HepG2 (cell line): ENCODE measurements around the gene IL1RAPL2. TPM values are rescaled to one million over a fixed set of nuclear protein-coding genes. Genes with fewer than 3 reads are reported as not detected.

ENCODE experiments used
- DPF2 ChIP-seq: sonication (generic); formaldehyde crosslinking; IDR thresholded peaks from 2 replicates; pipeline ENCODE4 v1.4.0; 2020; ENCODE audit warnings: mild to moderate bottlenecking, low read depth, missing genetic modification reagents, borderline replicate concordance
- GATA4 ChIP-seq: sonication (generic); IDR thresholded peaks from 2 replicates; pipeline ENCODE4 v1.6.1; 2016; ENCODE audit warnings: antibody characterized with exemption, low read depth, borderline replicate concordance
- RORA ChIP-seq: sonication (generic); formaldehyde crosslinking; IDR thresholded peaks from 2 replicates; pipeline ENCODE4 v1.5.0; 2020; ENCODE audit warnings: mild to moderate bottlenecking, missing genetic modification reagents, moderate library complexity
- ZFP1 ChIP-seq: IDR thresholded peaks from 2 replicates; pipeline ENCODE4 v1.6.1; 2016
- polyA plus RNA-seq, 8 experiments: library from polyadenylated mRNA; depleted of rRNA in 3 of 8; stranded (reverse) in 7 of 8; unstranded in 1 of 8; fragments of >200 nt; fragmentation: Illumina TruSeq in 4 of 8; extraction: Trizol in 4 of 8; gene quantifications; 2 replicates each; pipeline versions ENCODE4 v1.2.1 to v1.2.3, GENCODE V29; 2011 to 2016; ENCODE audit warnings: low read depth in 4 of 8, missing spikeins in 1 of 8, mixed read lengths in 1 of 8; ENCODE audit not compliant: insufficient read depth in 1 of 8
- total RNA-seq, 5 experiments: library from RNA; depleted of rRNA; stranded (reverse); fragments of >200 nt; fragmentation: Illumina TruSeq; extraction: Trizol; gene quantifications; 2 replicates each; pipeline ENCODE4 v1.2.3, GENCODE V29; 2016; ENCODE audit warnings: low read depth in 1 of 5
- TF ChIP-seq, protein P1 (sequence below): sonication (generic); formaldehyde crosslinking; IDR thresholded peaks from 2 replicates; pipeline ENCODE4 v1.5.0; 2020; ENCODE audit warnings: mild to moderate bottlenecking, missing genetic modification reagents, borderline replicate concordance
- TF ChIP-seq, protein P2 (sequence below): sonication (generic); formaldehyde crosslinking; IDR thresholded peaks from one replicate; pipeline ENCODE4 v1.5.1; 2020; ENCODE audit warnings: mild to moderate bottlenecking, missing genetic modification reagents; ENCODE audit errors: not compliant biosample characterization

The IL1RAPL2 gene
- total and polyA plus RNA-seq, 2 of the 13 experiments (the other 11 are each of a cell fraction or from before 2014, with no cell fraction given) = not detected

- TF ChIP-seq DPF2 (CRISPR knock-in tag) (no peak), RORA (CRISPR knock-in tag) (no peak), ZFP1 (CRISPR knock-in tag) (no peak), GATA4 (no peak)
- TF ChIP-seq, protein P1, sequence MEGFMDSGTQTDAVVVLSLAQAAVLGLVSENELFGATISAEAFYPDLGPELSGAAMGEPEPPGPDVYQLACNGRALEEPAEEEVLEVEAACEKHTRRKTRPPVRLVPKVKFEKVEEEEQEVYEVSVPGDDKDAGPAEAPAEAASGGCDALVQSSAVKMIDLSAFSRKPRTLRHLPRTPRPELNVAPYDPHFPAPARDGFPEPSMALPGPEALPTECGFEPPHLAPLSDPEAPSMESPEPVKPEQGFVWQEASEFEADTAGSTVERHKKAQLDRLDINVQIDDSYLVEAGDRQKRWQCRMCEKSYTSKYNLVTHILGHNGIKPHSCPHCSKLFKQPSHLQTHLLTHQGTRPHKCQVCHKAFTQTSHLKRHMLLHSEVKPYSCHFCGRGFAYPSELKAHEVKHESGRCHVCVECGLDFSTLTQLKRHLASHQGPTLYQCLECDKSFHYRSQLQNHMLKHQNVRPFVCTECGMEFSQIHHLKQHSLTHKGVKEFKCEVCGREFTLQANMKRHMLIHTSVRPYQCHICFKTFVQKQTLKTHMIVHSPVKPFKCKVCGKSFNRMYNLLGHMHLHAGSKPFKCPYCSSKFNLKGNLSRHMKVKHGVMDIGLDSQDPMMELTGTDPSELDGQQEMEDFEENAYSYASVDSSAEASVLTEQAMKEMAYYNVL = no peak
- TF ChIP-seq, protein P2, sequence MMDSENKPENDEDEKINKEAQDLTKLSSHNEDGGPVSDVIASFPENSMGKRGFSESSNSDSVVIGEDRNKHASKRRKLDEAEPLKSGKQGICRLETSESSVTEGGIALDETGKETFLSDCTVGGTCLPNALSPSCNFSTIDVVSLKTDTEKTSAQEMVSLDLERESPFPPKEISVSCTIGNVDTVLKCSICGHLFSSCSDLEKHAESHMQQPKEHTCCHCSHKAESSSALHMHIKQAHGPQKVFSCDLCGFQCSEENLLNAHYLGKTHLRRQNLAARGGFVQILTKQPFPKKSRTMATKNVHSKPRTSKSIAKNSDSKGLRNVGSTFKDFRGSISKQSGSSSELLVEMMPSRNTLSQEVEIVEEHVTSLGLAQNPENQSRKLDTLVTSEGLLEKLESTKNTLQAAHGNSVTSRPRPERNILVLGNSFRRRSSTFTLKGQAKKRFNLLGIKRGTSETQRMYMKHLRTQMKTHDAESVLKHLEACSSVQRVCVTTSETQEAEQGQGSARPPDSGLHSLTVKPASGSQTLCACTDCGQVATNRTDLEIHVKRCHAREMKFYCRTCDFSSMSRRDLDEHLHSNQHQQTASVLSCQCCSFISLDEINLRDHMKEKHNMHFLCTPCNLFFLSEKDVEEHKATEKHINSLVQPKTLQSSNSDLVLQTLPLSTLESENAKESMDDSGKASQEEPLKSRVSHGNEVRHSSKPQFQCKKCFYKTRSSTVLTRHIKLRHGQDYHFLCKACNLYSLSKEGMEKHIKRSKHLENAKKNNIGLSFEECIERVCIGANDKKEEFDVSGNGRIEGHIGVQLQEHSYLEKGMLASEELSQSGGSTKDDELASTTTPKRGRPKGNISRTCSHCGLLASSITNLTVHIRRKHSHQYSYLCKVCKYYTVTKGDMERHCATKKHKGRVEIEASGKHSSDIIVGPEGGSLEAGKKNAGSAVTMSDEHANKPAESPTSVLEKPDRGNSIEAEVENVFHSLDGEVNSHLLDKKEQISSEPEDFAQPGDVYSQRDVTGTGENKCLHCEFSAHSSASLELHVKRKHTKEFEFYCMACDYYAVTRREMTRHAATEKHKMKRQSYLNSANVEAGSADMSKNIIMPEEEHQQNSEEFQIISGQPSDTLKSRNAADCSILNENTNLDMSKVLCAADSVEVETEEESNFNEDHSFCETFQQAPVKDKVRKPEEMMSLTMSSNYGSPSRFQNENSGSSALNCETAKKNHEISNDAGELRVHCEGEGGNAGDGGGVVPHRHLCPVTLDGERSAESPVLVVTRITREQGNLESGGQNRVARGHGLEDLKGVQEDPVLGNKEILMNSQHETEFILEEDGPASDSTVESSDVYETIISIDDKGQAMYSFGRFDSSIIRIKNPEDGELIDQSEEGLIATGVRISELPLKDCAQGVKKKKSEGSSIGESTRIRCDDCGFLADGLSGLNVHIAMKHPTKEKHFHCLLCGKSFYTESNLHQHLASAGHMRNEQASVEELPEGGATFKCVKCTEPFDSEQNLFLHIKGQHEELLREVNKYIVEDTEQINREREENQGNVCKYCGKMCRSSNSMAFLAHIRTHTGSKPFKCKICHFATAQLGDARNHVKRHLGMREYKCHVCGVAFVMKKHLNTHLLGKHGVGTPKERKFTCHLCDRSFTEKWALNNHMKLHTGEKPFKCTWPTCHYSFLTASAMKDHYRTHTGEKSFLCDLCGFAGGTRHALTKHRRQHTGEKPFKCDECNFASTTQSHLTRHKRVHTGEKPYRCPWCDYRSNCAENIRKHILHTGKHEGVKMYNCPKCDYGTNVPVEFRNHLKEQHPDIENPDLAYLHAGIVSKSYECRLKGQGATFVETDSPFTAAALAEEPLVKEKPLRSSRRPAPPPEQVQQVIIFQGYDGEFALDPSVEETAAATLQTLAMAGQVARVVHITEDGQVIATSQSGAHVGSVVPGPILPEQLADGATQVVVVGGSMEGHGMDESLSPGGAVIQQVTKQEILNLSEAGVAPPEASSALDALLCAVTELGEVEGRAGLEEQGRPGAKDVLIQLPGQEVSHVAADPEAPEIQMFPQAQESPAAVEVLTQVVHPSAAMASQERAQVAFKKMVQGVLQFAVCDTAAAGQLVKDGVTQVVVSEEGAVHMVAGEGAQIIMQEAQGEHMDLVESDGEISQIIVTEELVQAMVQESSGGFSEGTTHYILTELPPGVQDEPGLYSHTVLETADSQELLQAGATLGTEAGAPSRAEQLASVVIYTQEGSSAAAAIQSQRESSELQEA (CRISPR knock-in tag) = no peak
Measured at GRCh38 chrX:104833401-104833800, 267.4 kb downstream of the IL1RAPL2 start (continued).
